Breast epithelium (tissue), 3 donors: ENCODE results near the gene FLACC1.

Experiments
- CTCF ChIP-seq, 3 donors: fragments of 450-650 bp; IDR thresholded peaks; one replicate each; pipeline ENCODE4 v1.5.1; 2016 to 2017; ENCODE audit warnings: antibody characterized with exemption in 3 of 3, mild to moderate bottlenecking in 3 of 3, moderate library complexity in 3 of 3
- POLR2A ChIP-seq: fragments of 450-650 bp; IDR thresholded peaks from one replicate; pipeline ENCODE4 v1.6.1; 2016; ENCODE audit warnings: antibody characterized with exemption, mild to moderate bottlenecking, moderate library complexity
- POLR2AphosphoS5 ChIP-seq, 3 donors: sonication (generic); formaldehyde crosslinking; IDR thresholded peaks; one replicate each; pipeline ENCODE4 v1.6.1; 2017; ENCODE audit warnings: antibody characterized with exemption in 3 of 3

DNA sequence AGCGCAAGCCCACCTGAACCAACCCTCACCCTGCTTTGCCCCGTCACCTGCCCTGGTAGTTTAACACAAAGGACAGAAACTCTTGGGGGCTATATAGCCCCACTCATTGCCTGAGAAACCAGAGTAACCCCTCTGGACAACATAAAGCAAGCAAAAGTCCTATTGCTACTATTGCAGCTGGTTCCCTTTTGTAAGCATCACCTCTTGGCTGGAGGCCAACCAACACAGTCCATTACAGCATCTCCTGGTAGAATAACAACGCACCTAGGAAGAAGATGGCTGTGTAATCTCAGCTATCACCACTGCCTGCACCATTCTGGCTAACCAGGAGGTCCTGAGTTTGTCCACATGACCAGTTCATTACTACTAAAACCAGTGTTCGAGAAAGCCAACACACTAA lies 36.4 kb downstream of the FLACC1 start:
- TF ChIP-seq CTCF (IDR thresholded peaks at IDR 0.05) (no peak), POLR2AphosphoS5 (IDR thresholded peaks at IDR 0.05) (no peak), POLR2A (no peak)
